Neutrophil (primary cell): ENCODE measurements around the gene JCHAIN.
"Not testable (repeated sequence)": the region's sequence is repeated elsewhere in the genome, so short reads cannot be mapped to it uniquely, and the experiment has no call there.

Source experiments
- H3K27ac ChIP-seq: fragments of 200-600 bp; sonication (generic); 2 replicates; pipeline ENCODE4 v1.5.1; 2016; ENCODE audit warnings: mild to moderate bottlenecking, moderate library complexity
- H3K27me3 ChIP-seq: fragments of 200-600 bp; sonication (generic); 2 replicates; pipeline ENCODE4 v1.6.0; 2016; ENCODE audit warnings: mild to moderate bottlenecking
- H3K36me3 ChIP-seq: fragments of 200-600 bp; sonication (generic); 2 replicates; pipeline ENCODE4 v1.5.1; 2017
- H3K4me1 ChIP-seq, 2 experiments: fragments of 200-600 bp in 1 of 2; sonication (generic) in 1 of 2; 1 replicate in 1 of 2; 2 replicates in 1 of 2; pipeline versions ENCODE4 v1.5.1 to v1.6.1; 2013 to 2016; ENCODE audit warnings: low read depth in 1 of 2, low read length in 1 of 2, mild to moderate bottlenecking in 1 of 2, moderate library complexity in 1 of 2; ENCODE audit not compliant: control insufficient read depth in 1 of 2, insufficient read depth in 1 of 2
- H3K4me3 ChIP-seq, 2 experiments: fragments of 200-600 bp in 1 of 2; sonication (generic) in 1 of 2; 1 replicate in 1 of 2; 2 replicates in 1 of 2; pipeline ENCODE4 v1.5.1; 2013 to 2016; ENCODE audit warnings: low read depth in 1 of 2, low read length in 1 of 2, mild to moderate bottlenecking in 1 of 2, moderate library complexity in 1 of 2
- H3K9me3 ChIP-seq: fragments of 200-600 bp; sonication (generic); 2 replicates; pipeline ENCODE4 v1.5.1; 2016
- TF ChIP-seq, protein P1 (sequence below): fragments of 200-600 bp; sonication (generic); IDR thresholded peaks from 2 replicates; pipeline ENCODE4 v1.5.1; 2016; ENCODE audit warnings: antibody characterized with exemption

JCHAIN gene

DNA sequence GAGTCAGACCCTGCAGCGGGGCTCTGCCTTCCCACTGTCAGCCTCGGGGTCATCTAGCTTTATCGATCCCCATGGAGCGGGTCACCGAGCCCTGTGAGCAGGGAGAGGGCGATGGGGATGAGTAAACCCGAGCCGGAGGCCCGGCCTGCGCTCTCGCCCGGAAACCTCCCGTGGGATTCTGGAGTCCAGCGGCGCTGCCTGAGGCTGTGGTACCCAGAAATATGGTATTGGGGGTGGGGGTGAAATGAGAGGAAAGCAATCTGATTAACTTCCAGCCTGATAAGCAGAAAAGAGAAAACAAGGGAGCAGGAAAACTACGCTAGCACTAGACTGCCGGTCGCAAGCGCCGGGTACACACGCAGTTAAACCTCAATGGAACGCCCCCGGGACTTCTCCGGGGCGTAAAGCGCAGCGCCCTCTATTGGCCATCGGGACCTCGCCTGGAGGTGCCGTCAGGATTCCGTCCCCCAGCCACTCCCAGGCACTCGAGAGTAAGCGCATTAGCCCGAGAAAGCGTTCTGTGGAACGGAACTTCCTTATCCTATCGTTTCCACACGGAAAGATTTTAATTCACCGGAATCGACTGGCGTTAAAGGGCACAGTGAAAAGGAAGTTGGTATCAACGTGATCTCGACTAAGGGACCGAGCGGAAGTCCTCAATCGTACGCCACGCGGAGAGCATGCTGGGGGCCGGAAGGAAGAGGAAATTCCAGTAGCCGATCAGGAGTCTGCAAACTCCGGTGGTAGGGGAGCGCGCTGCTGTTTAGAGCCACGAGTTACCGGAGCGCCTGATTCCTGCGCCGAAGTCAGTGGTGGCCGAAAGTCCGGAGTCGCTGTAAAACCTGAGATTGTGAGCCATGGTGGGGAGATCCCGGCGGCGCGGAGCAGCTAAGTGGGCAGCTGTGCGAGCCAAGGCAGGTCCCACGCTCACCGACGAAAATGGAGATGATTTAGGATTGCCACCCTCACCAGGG, 21.8 kb upstream of the JCHAIN start, which contains the start of gene UTP3:
Gene UTP3, plus strand, starts transcription at position 712 of the 974 bp plus-strand sequence. Its CDS starts 146 bp downstream, at position 858.
- Histone ChIP-seq H3K4me1 (peaks cover 9 to 12% of the 10 kb centered on the region in 2 experiments), H3K27me3 (no peaks in the 10 kb centered on the region), H3K9me3 (no peaks in the 10 kb centered on the region), H3K4me3 (peak within 1 kb of the TSS; percentile 79 to 95), H3K36me3 (no peaks in the 10 kb centered on the region), H3K27ac (peak within 1 kb of the TSS; percentile 71)
- TF ChIP-seq, protein P1, sequence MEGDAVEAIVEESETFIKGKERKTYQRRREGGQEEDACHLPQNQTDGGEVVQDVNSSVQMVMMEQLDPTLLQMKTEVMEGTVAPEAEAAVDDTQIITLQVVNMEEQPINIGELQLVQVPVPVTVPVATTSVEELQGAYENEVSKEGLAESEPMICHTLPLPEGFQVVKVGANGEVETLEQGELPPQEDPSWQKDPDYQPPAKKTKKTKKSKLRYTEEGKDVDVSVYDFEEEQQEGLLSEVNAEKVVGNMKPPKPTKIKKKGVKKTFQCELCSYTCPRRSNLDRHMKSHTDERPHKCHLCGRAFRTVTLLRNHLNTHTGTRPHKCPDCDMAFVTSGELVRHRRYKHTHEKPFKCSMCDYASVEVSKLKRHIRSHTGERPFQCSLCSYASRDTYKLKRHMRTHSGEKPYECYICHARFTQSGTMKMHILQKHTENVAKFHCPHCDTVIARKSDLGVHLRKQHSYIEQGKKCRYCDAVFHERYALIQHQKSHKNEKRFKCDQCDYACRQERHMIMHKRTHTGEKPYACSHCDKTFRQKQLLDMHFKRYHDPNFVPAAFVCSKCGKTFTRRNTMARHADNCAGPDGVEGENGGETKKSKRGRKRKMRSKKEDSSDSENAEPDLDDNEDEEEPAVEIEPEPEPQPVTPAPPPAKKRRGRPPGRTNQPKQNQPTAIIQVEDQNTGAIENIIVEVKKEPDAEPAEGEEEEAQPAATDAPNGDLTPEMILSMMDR = peak; percentile 58

DNA sequence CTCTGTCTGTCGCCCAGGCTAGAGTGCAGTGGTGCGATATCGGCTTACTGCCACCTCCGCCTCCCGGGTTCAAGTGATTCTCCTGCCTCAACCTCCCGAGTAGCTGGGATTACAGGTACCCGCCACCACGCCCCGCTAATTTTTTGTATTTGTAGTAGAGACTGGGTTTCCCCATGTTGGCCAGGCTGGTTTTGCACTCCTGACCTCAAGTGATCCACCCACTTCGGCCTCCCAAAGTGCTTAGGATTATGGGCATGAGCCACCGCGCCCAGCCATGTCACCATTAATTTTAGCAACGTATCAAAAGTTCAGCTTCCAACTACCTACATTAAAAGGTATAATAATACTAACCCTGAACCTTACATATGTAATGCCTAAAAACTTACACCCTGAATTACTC, 21.1 kb upstream of the JCHAIN start:
- peaks cover 9 to 12% of the 10 kb centered on the region in 2 experiments for H3K4me1 ChIP-seq
- TF ChIP-seq, protein P1 = no peak
- peak overlapping the region; percentile 79 to 95 for H3K4me3 ChIP-seq
- peak overlapping the region; percentile 71 for H3K27ac ChIP-seq
- no peaks in the 10 kb centered on the region for H3K27me3 ChIP-seq
- H3K9me3 ChIP-seq = no peaks in the 10 kb centered on the region
- no peaks in the 10 kb centered on the region for H3K36me3 ChIP-seq

DNA sequence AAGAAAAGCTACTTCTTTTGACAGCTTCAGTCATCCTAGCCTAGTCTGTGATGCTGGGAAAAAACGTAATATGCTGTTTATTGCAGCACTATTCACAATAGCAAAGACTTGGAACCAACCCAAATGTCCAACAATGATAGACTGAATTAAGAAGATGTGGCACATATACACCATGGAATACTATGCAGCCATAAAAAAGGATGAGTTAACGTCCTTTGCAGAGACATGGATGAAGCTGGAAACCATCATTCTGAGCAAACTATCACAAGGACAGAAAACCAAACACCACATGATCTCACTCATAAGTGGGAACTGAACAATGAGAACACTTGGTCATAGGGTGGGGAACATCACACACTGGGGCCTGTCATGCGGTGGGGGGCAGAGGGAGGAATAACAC, 15.8 kb upstream of the JCHAIN start:
- H3K9me3 ChIP-seq, H3K4me3 ChIP-seq, H3K36me3 ChIP-seq, H3K4me1 ChIP-seq, H3K27ac ChIP-seq, H3K27me3 ChIP-seq: not testable (repeated sequence)

DNA sequence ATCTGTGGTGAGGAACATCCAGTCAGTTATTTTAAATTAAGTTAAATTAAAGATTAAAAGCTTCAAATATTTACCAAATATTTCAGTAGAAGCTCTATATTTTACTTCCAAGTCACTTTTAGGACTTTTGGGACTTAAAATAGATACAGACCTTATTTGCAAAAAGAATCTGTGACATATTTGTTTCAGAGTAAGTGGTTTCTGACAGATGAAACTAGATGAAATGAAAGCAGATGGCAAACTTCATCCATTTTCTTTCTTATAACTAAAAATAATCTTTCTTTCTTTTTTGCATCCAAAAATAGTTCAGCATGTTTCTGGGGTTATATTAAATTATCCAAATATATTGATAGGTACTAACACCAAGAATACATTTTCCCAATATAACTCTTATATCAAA, 15.4 kb upstream of the JCHAIN start:
- H3K27ac ChIP-seq = no peak overlapping the region
- no peaks in the 10 kb centered on the region for H3K36me3 ChIP-seq
- H3K27me3 ChIP-seq = no peaks in the 10 kb centered on the region
- TF ChIP-seq, protein P1 = no peak
- H3K9me3 ChIP-seq = no peaks in the 10 kb centered on the region
- no peak overlapping the region for H3K4me3 ChIP-seq
- H3K4me1 ChIP-seq = no peaks in the 10 kb centered on the region

DNA sequence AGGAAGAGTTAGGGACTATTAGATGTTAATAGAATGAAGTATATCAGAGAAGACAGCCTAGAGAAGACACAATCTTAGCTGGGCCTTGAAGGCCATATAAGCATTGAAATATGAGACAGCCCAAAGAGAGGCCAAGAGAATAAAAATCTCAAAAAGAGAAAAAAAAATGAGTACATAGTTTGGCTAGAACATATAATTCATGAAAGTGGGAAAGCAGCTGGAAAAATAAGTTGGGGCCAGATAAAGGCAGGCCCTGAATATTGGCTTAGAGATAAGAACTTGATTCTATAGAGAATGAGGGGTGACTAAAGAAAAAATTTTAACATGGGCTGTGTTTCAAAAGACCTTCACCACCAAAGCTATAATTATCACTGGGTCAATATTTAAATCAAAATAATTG, 14.6 kb upstream of the JCHAIN start:
- TF ChIP-seq, protein P1 = no peak
- Histone ChIP-seq H3K36me3 (no peaks in the 10 kb centered on the region), H3K4me1 (no peaks in the 10 kb centered on the region), H3K9me3 (no peaks in the 10 kb centered on the region), H3K4me3 (no peak overlapping the region), H3K27me3 (no peaks in the 10 kb centered on the region), H3K27ac (no peak overlapping the region)

DNA sequence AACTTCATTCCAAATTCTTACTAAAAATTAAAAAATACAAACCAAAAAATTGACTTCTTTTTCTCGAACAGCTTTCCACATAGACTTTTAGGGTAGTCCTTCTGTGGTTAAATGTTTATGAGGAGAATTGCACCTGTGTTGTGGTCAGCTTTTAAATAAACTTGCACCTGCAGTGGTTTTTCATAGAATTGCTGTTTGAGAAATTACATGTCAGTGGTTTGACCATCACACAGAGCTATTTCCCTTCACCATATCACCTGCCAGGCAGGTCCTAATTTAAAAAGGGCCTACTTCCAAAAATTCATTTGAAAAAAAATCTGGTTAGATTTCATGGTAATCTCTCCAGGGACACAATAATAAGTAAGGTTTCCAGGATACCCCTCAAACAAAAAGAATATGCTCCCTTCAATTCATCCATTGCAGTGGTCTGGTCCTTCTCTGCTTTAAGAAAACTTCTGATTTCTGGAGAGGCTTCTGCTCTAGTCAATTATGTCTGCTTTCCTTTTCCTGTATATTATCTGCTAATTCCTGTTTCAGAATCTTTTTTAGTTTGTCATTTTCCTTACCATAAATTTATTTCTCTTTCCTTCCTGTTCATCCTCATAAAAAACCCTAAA, 12.2 kb upstream of the JCHAIN start:
- Histone ChIP-seq H3K9me3 (no peaks in the 10 kb centered on the region), H3K4me1 (no peaks in the 10 kb centered on the region), H3K27ac (no peak overlapping the region), H3K4me3 (no peak overlapping the region), H3K36me3 (no peaks in the 10 kb centered on the region), H3K27me3 (no peaks in the 10 kb centered on the region)
- TF ChIP-seq, protein P1 = no peak
